CD14-positive monocyte (primary cell): Measurements from ENCODE around the gene GALK2. TPM values are rescaled to one million over a fixed set of nuclear protein-coding genes. Genes with fewer than 3 reads are reported as not detected.

ENCODE experiments used
- DNase-seq, 3 donors: peaks; one replicate each; pipeline ENCODE4 v3.0.0-alpha.2; 2011 to 2022
- H2AFZ ChIP-seq: 2 replicates; pipeline ENCODE4 v1.6.0; 2012; ENCODE audit warnings: mild to moderate bottlenecking, low read depth, low read length, inconsistent platforms; ENCODE audit not compliant: insufficient read depth, poor library complexity, severe bottlenecking
- H3K27ac ChIP-seq, 2 donors: 1 replicate in 1 of 2; 2 replicates in 1 of 2; pipeline ENCODE4 v1.5.1; 2012 to 2013; ENCODE audit warnings: low read length in 2 of 2, control low read depth in 1 of 2, inconsistent platforms in 1 of 2, low read depth in 1 of 2, mild to moderate bottlenecking in 1 of 2
- H3K27me3 ChIP-seq, 2 donors: one replicate each; pipeline versions ENCODE4 v1.6.0 to v1.6.1; 2011 to 2013; ENCODE audit warnings: low read length in 2 of 2; ENCODE audit not compliant: control insufficient read depth in 2 of 2, insufficient read depth in 2 of 2
- H3K36me3 ChIP-seq, 2 donors: replicated peaks in 1 of 2; 1 replicate in 1 of 2; 2 replicates in 1 of 2; pipeline versions ENCODE4 v1.5.1 to v1.6.1; 2012 to 2013; ENCODE audit warnings: low read length in 2 of 2, control low read depth in 1 of 2, inconsistent platforms in 1 of 2, mild to moderate bottlenecking in 1 of 2; ENCODE audit not compliant: insufficient read depth in 2 of 2, control insufficient read depth in 1 of 2
- H3K4me1 ChIP-seq, 2 donors: 1 replicate in 1 of 2; 2 replicates in 1 of 2; pipeline versions ENCODE4 v1.5.1 to v1.6.1; 2012 to 2013; ENCODE audit warnings: low read length in 2 of 2, control low read depth in 1 of 2, inconsistent platforms in 1 of 2, mild to moderate bottlenecking in 1 of 2, moderate library complexity in 1 of 2; ENCODE audit not compliant: insufficient read depth in 2 of 2, control insufficient read depth in 1 of 2
- H3K4me2 ChIP-seq: replicated peaks from 2 replicates; pipeline ENCODE3; 2012; ENCODE audit warnings: low read length, moderate library complexity, mild to moderate bottlenecking; ENCODE audit not compliant: poor library complexity, severe bottlenecking; ENCODE audit errors: extremely low read depth
- H3K4me3 ChIP-seq, 3 experiments: fragments of 200-600 bp in 1 of 3; sonication (generic) in 1 of 3; replicated peaks in 1 of 3; 1 replicate in 2 of 3; 2 replicates in 1 of 3; pipeline ENCODE4 v1.5.1; 2011 to 2013; ENCODE audit warnings: low read length in 3 of 3, mild to moderate bottlenecking in 3 of 3, control low read depth in 2 of 3, low read depth in 2 of 3, inconsistent platforms in 1 of 3, moderate library complexity in 1 of 3
- H3K79me2 ChIP-seq: 2 replicates; pipeline ENCODE4 v1.6.0; 2012; ENCODE audit warnings: mild to moderate bottlenecking, control low read depth, inconsistent platforms, low read length, moderate library complexity; ENCODE audit not compliant: insufficient read depth
- H3K9ac ChIP-seq: 2 replicates; pipeline ENCODE4 v1.6.0; 2017; ENCODE audit warnings: low read length, mild to moderate bottlenecking; ENCODE audit not compliant: insufficient read depth, poor library complexity, severe bottlenecking
- H3K9me3 ChIP-seq, 2 donors: replicated peaks in 1 of 2; 1 replicate in 1 of 2; 2 replicates in 1 of 2; pipeline versions ENCODE4 v1.5.1 to v1.6.1; 2012 to 2013; ENCODE audit warnings: low read length in 2 of 2, control low read depth in 1 of 2; ENCODE audit not compliant: control insufficient read depth in 1 of 2, insufficient read depth in 1 of 2
- H4K20me1 ChIP-seq: 2 replicates; pipeline ENCODE4 v1.6.0; 2012; ENCODE audit warnings: mild to moderate bottlenecking, low read length, control low read depth, moderate library complexity; ENCODE audit not compliant: insufficient read depth
- H3K27ac Mint-ChIP-seq, 7 donors: one replicate each; pipeline ENCODE4 v1.8.0; 2020; ENCODE audit warnings: mild to moderate bottlenecking in 7 of 7, mixed read lengths in 7 of 7, moderate library complexity in 6 of 7, inconsistent platforms in 2 of 7
- H3K27me3 Mint-ChIP-seq, 3 donors: one replicate each; pipeline ENCODE4 v1.8.0; 2021 to 2022; ENCODE audit warnings: low read depth in 3 of 3, mild to moderate bottlenecking in 3 of 3, mixed read lengths in 3 of 3, moderate library complexity in 3 of 3, inconsistent platforms in 1 of 3
- H3K36me3 Mint-ChIP-seq, 2 donors: one replicate each; pipeline ENCODE4 v1.8.0; 2020; ENCODE audit warnings: mixed read lengths in 2 of 2, inconsistent platforms in 1 of 2, mild to moderate bottlenecking in 1 of 2
- H3K4me1 Mint-ChIP-seq: one replicate; pipeline ENCODE4 v1.8.0; 2020; ENCODE audit warnings: mild to moderate bottlenecking, mixed read lengths
- H3K4me3 Mint-ChIP-seq, 2 donors: one replicate each; pipeline ENCODE4 v1.8.0; 2020; ENCODE audit warnings: mild to moderate bottlenecking in 2 of 2, mixed read lengths in 2 of 2, moderate library complexity in 1 of 2
- H3K9me3 Mint-ChIP-seq, 7 donors: one replicate each; pipeline ENCODE4 v1.8.0; 2020 to 2022; ENCODE audit warnings: mixed read lengths in 7 of 7, mild to moderate bottlenecking in 6 of 7, moderate library complexity in 6 of 7, inconsistent platforms in 2 of 7
- WGBS: methylation state at CpG from one replicate; pipeline ENCODE4 v1.1.5; 2013; ENCODE audit warnings: missing lambda C conversion rate; ENCODE audit not compliant: insufficient coverage; 5-methylcytosine and 5-hydroxymethylcytosine counted together
- intact Hi-C, 2 donors: fragments of 100-400 bp; cut with micrococcal nuclease; formaldehyde crosslinking; loops; one replicate each; pipeline versions ENCODE4 v1.15.0 to v1.15.1; 2023
- polyA plus RNA-seq, 3 donors: library from polyadenylated mRNA; depleted of rRNA in 1 of 3; unstranded in 2 of 3; stranded (reverse) in 1 of 3; fragments of 300-500 nt in 2 of 3; fragments of >200 nt in 1 of 3; fragmentation: Illumina TruSeq in 2 of 3; gene quantifications; 1 replicate in 2 of 3; 2 replicates in 1 of 3; pipeline ENCODE4 v1.2.3, GENCODE V29; 2012 to 2021
- TF ChIP-seq, protein P1 (sequence below): fragments of 200-600 bp; IDR thresholded peaks from one replicate; pipeline ENCODE4 v1.8.0; 2022; ENCODE audit warnings: antibody characterized with exemption, mild to moderate bottlenecking

GALK2 gene
- polyA plus RNA-seq, 3 donors, result 14.2 to 16.9 (median 14.5) TPM

DNA sequence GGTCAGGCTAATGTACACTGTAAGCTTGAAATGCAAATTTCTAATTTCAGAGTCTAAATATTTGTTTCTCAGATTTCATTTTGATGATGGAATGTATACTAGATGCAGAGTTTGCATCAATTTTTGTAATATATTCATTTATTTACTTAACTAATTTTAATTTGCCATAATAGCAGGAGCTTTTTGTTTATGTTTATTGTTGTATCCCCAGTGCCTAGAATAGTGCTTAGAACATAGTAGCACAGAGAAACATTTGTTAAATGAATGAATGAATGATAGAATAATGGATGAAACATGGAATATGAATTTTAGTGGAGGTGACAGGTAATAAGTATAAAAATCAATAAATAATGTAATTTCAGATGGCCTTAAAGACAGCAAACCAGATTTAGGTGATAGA, 5.2 kb upstream of the GALK2 start:
- Histone ChIP-seq H3K4me3 (no peak overlapping the region), H3K27me3 (no peaks in the 10 kb centered on the region), H3K9ac (no peak overlapping the region), H3K79me2 (no peaks in the 10 kb centered on the region), H2AFZ (no peak overlapping the region), H3K27ac (no peak overlapping the region), H3K36me3 (peaks cover 0 to 13% of the 10 kb centered on the region in 2 donors), H3K4me2 (no peak overlapping the region), H3K9me3 (no peaks in the 10 kb centered on the region), H3K4me1 (no peaks in the 10 kb centered on the region), H4K20me1 (no peaks in the 10 kb centered on the region)
- Mint-ChIP-seq H3K4me1 (peaks cover 3% of the 10 kb centered on the region), H3K27ac (no peak overlapping the region), H3K27me3 (no peaks in the 10 kb centered on the region), H3K4me3 (no peak overlapping the region), H3K36me3 (peaks cover 10 to 13% of the 10 kb centered on the region in 2 donors), H3K9me3 (peaks cover 0 to 2% (median 0%) of the 10 kb centered on the region in 7 donors)
- TF ChIP-seq, protein P1, sequence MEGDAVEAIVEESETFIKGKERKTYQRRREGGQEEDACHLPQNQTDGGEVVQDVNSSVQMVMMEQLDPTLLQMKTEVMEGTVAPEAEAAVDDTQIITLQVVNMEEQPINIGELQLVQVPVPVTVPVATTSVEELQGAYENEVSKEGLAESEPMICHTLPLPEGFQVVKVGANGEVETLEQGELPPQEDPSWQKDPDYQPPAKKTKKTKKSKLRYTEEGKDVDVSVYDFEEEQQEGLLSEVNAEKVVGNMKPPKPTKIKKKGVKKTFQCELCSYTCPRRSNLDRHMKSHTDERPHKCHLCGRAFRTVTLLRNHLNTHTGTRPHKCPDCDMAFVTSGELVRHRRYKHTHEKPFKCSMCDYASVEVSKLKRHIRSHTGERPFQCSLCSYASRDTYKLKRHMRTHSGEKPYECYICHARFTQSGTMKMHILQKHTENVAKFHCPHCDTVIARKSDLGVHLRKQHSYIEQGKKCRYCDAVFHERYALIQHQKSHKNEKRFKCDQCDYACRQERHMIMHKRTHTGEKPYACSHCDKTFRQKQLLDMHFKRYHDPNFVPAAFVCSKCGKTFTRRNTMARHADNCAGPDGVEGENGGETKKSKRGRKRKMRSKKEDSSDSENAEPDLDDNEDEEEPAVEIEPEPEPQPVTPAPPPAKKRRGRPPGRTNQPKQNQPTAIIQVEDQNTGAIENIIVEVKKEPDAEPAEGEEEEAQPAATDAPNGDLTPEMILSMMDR, result no peak
- intact Hi-C loops, result no loop called here
- DNase-seq, result no peak

DNA sequence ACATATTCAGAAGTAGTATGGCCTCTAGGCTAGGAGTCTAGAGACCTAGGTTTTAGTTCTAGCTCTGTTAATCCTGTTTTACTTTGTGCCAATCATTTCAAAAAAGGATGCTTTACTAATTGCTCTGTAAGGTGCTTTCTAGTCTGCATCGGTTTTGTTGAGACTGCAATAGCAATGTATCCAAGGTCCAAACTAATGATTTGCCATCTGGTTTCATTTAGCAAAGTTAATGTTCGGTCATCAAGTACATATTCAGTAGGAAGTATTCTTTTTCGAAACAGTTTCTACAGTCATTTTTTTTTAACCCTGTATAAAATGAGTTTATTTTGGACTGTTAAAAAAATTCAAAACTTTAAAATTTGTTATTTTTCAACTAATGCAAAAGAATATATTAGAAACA, 2.0 kb upstream of the GALK2 start:
- Histone ChIP-seq H3K9me3 (no peaks in the 10 kb centered on the region), H3K4me3 (no peak overlapping the region), H3K9ac (no peak overlapping the region), H3K4me1 (peaks cover 12 to 14% of the 10 kb centered on the region in 2 donors), H4K20me1 (no peaks in the 10 kb centered on the region), H3K4me2 (no peak overlapping the region), H2AFZ (no peak overlapping the region), H3K27me3 (no peaks in the 10 kb centered on the region), H3K36me3 (no peaks in the 10 kb centered on the region), H3K27ac (no peak overlapping the region), H3K79me2 (peaks cover 26% of the 10 kb centered on the region)
- peaks cover 0 to 2% (median 0%) of the 10 kb centered on the region in 3 donors for H3K27me3 Mint-ChIP-seq
- TF ChIP-seq, protein P1, result no peak
- H3K4me3 Mint-ChIP-seq, result no peak overlapping the region
- H3K27ac Mint-ChIP-seq, result no peak overlapping the region
- H3K9me3 Mint-ChIP-seq, result peaks cover 0 to 2% (median 0%) of the 10 kb centered on the region in 7 donors
- DNase-seq, result no peak
- WGBS, result no CpG with 5 or more reads among the region's 3 CpGs
- peaks cover 0 to 4% of the 10 kb centered on the region in 2 donors for H3K36me3 Mint-ChIP-seq
- H3K4me1 Mint-ChIP-seq, result peaks cover 26% of the 10 kb centered on the region
- intact Hi-C loops, result no loop called here
